Muscle layer of duodenum (tissue), 2 donors: ENCODE measurements around the gene LAMC3.

Experiments
- H3K27ac ChIP-seq: one replicate; pipeline ENCODE4 v1.7.0; 2013; ENCODE audit warnings: mild to moderate bottlenecking, low read length
- H3K27me3 ChIP-seq: one replicate; pipeline ENCODE4 v1.7.0; 2013; ENCODE audit warnings: low read depth, mild to moderate bottlenecking, control low read depth, low read length
- H3K36me3 ChIP-seq, 2 donors: one replicate each; pipeline ENCODE4 v1.7.0; 2013; ENCODE audit warnings: low read length in 2 of 2, control low read depth in 1 of 2, mild to moderate bottlenecking in 1 of 2; ENCODE audit not compliant: insufficient read depth in 2 of 2, control insufficient read depth in 1 of 2
- H3K4me1 ChIP-seq, 2 donors: one replicate each; pipeline ENCODE4 v1.7.0; 2013; ENCODE audit warnings: low read length in 2 of 2, mild to moderate bottlenecking in 2 of 2, control low read depth in 1 of 2, moderate library complexity in 1 of 2; ENCODE audit not compliant: insufficient read depth in 2 of 2, control insufficient read depth in 1 of 2
- H3K4me3 ChIP-seq, 2 donors: one replicate each; pipeline ENCODE4 v1.7.0; 2013; ENCODE audit warnings: low read length in 2 of 2, low read depth in 1 of 2, mild to moderate bottlenecking in 1 of 2
- H3K9me3 ChIP-seq, 2 donors: one replicate each; pipeline ENCODE4 v1.7.0; 2013; ENCODE audit warnings: low read length in 2 of 2, control low read depth in 1 of 2, mild to moderate bottlenecking in 1 of 2; ENCODE audit not compliant: control insufficient read depth in 1 of 2
- donor health status: healthy.

The LAMC3 gene

DNA sequence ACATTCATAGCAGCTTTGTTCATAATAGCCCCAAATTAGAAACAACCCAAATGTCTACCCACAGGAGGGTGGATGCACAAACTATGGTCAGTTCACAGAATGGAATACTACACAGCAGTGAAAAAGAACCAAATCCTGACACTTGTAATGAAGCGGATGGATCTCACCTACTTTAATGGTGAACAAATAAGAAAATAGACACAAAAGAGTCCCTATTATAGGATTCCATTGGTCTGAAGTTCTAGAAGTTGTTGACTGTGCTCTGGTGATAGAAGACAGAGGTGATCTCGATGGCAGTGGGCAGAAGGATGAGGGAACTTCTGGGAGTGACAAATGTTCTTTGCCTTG lies 20.6 kb upstream of the LAMC3 start:
- no peaks in the 10 kb centered on the region for H3K27me3 ChIP-seq
- no peak overlapping the region for H3K4me3 ChIP-seq
- H3K27ac ChIP-seq: no peak overlapping the region
- no peaks in the 10 kb centered on the region for H3K4me1 ChIP-seq
- H3K36me3 ChIP-seq: no peaks in the 10 kb centered on the region
- no peaks in the 10 kb centered on the region for H3K9me3 ChIP-seq

DNA sequence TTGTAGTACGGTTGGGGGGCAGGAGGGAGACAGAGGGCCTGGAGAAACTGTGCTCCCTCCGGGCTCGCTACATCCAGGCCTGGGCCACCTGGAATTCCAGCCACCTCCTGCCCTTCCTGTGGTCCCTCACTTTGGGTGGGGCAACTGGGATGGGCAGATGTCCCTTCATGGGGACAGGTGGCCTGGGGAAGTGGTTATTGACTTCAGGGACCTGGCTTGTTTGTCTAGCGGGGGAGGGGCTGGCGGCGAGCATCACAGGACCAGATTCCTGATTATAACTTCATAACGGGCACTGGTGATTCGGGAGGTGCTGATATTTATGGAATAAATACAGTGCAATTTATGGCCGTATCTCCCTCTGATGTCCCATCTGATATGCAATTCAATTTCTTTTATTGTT lies 20.1 kb upstream of the LAMC3 start:
- Histone ChIP-seq H3K27me3 (no peaks in the 10 kb centered on the region), H3K36me3 (no peaks in the 10 kb centered on the region), H3K4me3 (no peak overlapping the region), H3K9me3 (no peaks in the 10 kb centered on the region), H3K4me1 (no peaks in the 10 kb centered on the region), H3K27ac (no peak overlapping the region)

DNA sequence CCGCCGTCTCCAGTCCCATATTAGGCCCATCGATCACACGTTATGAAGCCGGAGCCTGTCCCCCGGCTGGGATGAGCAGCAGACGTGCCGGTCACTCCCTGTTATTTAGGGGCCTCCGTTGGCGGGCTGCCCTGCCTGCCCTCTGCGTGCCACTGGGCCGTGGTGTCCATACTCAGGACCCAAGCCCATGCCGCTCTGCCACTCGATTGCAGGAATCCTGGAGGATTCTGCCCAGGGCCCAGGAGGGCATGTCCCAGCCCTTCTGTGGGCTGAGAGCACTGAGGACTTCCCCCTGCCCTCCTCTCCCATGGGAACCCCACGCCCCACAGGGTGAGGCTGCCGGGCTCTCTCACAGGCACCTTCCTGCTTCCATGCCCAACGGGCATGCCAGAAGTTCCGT lies 19.6 kb upstream of the LAMC3 start:
- H3K27ac ChIP-seq: no peak overlapping the region
- no peaks in the 10 kb centered on the region for H3K36me3 ChIP-seq
- H3K9me3 ChIP-seq: no peaks in the 10 kb centered on the region
- no peak overlapping the region for H3K4me3 ChIP-seq
- no peaks in the 10 kb centered on the region for H3K27me3 ChIP-seq
- H3K4me1 ChIP-seq: no peaks in the 10 kb centered on the region

DNA sequence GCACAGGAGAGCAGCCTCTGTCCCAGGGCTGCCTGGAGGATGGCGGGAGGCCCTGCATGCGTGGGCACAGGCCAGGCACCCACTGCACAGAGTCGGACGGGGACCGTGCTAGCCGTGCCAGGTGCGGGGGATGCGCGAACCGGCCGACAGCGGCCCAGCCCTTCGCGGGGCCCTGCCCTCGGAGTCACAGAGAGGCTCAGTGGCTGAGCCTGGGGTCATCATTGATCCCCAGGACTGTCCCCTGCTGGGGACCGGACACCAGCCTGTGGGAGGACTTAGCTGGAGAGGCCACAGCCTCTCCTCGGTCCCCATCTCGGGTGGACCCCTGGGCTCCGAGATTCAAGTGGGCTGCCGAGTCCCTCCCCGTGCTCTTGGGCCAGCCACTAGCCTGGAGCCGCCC lies 19.1 kb upstream of the LAMC3 start:
- Histone ChIP-seq H3K27ac (no peak overlapping the region), H3K27me3 (peaks cover under 1% of the 10 kb centered on the region), H3K9me3 (no peaks in the 10 kb centered on the region), H3K36me3 (no peaks in the 10 kb centered on the region), H3K4me3 (no peak overlapping the region), H3K4me1 (no peaks in the 10 kb centered on the region)

DNA sequence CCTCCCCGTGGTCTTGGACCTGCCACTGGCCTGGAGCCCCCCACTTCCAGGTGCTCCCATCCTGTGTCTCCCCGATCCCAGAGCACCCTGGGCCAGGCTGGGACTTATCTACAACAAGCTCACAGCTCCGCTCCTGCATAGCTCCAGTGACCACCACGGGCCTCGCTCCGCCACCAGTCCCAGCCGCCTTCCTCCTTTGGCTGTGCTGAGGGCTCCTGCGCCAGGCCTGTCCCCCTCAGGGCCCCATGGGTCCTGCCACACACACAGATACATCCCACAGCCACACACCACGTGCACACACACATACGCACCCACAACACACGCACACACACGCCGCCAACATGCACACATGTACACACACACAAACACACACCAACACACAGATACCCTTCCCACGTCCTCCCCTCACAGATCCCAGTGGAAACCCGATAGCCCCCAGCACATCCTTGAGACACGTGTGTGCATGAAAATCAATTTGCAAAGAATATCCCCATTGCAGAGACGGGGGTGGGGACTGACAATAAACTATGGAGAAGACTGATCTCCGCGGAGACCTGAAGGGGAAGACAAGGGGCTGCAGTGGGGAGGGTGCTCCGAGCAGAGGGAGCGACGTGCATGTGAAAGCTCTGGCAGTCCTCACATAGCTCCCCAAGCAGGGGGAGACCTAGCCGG lies 18.5 kb upstream of the LAMC3 start:
- Histone ChIP-seq H3K4me3 (no peak overlapping the region), H3K9me3 (no peaks in the 10 kb centered on the region), H3K27ac (no peak overlapping the region), H3K4me1 (no peaks in the 10 kb centered on the region), H3K27me3 (peaks cover 4% of the 10 kb centered on the region), H3K36me3 (no peaks in the 10 kb centered on the region)

DNA sequence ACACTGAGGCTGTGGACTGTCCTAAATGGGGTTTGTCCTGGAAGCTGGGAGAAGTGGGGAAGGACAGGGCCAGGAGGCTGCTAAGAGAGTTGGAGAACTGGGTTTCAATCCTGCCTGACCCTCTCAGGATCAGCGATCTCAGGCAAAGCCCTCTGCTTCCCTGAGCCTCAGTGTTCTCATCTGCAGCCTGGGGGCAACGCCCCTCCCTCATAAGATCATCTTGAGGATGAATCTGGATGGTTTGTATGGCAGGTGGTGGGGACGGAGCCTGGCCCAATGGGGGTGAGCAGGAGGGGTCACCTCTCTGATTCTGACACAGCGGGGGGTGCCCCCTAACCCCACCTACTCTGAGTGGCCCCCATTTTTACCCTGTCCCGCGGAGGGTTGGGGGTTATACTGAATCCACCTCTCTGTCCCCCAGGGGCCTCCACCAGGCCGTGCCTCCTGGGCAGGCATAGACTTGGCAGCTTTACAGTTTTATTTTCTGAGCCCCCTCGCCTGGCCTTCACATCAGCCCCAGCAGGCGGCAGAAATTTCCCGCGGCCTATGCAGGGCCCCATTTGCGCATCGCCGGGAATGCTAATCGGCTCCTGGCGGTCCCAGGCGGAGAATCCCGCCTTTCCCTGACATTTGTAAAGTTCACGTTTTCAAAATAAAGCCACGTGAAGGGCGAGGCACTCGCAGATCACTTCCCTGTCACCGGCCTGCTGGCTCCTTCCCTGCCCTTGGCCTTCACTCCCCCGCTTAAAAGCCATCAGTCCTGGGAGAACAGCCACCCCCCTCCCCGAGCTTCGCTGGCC lies 17.8 kb upstream of the LAMC3 start:
- H3K36me3 ChIP-seq: no peaks in the 10 kb centered on the region

DNA sequence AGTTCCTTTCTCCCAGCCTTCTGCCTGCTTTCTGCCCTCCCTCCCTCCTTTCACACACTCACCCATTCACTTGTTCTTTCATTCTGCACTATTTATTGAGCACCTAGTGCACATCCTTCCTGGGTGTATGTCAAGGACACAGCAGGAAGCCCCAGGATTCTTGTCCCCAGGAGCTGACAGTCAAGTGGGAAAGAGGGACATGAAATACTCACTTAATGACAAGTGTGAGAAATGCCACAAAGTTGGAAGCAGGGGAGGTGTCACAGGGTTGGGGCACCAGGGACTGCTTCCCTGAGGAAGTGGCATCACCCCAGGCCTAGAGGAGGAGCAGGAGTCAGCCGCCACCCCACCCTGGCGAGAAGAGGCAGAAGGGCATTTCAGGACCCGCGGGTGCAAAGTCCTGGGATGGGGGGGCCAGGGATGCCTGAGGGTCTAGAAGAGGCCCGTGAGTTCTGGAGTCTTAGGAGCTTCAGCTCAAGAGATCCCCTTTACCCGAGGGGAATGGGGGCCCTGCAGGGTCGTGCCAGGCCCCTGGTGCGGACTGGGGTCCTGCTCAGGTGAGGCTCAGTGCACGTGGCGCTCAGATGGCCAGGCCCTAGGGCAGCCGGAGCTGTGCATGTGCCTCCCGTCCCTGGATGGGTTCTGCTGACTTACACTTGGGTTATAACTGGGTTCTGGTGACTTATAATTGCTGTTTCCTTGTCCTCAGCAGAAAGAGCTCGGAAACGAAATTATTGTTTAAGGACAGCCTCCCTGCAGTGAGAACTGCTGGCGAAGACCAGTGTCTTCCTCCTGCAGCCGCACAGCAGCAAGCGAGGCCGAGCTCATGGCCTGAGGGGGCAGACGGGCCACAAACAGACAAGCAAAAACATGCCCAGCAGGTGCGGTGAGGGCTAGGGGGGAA lies 16.9 kb upstream of the LAMC3 start:
- no peak overlapping the region for H3K4me3 ChIP-seq
- H3K9me3 ChIP-seq: no peaks in the 10 kb centered on the region
- peaks cover 4% of the 10 kb centered on the region for H3K27me3 ChIP-seq
- no peaks in the 10 kb centered on the region for H3K4me1 ChIP-seq
- no peaks in the 10 kb centered on the region for H3K36me3 ChIP-seq
- no peak overlapping the region for H3K27ac ChIP-seq

More for the DNA sequence above, 17.8 kb upstream of the LAMC3 start:
- Histone ChIP-seq H3K4me3 (no peak overlapping the region), H3K27ac (no peak overlapping the region), H3K9me3 (no peaks in the 10 kb centered on the region), H3K27me3 (peaks cover 4% of the 10 kb centered on the region), H3K4me1 (no peaks in the 10 kb centered on the region)

DNA sequence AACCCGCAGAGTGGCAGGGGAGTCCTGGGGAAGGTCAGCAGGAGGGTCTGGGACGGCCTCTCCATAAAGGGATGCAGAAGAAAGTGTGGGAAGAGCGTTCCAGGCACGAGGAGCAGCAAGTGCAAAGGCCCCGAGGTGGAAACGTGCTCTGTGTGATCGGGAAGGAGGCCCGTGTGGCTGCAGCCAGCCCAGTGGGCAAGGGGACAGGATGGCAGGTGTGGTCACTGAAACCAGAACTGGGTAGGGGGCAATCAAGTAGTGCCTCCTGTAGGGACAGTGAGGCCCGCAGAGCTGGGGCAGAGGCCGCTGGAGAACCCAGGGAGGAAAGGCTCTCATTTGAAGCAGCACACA lies 16.3 kb upstream of the LAMC3 start:
- Histone ChIP-seq H3K4me1 (no peaks in the 10 kb centered on the region), H3K36me3 (no peaks in the 10 kb centered on the region), H3K27ac (no peak overlapping the region), H3K9me3 (no peaks in the 10 kb centered on the region), H3K4me3 (no peak overlapping the region), H3K27me3 (peaks cover 4% of the 10 kb centered on the region)

DNA sequence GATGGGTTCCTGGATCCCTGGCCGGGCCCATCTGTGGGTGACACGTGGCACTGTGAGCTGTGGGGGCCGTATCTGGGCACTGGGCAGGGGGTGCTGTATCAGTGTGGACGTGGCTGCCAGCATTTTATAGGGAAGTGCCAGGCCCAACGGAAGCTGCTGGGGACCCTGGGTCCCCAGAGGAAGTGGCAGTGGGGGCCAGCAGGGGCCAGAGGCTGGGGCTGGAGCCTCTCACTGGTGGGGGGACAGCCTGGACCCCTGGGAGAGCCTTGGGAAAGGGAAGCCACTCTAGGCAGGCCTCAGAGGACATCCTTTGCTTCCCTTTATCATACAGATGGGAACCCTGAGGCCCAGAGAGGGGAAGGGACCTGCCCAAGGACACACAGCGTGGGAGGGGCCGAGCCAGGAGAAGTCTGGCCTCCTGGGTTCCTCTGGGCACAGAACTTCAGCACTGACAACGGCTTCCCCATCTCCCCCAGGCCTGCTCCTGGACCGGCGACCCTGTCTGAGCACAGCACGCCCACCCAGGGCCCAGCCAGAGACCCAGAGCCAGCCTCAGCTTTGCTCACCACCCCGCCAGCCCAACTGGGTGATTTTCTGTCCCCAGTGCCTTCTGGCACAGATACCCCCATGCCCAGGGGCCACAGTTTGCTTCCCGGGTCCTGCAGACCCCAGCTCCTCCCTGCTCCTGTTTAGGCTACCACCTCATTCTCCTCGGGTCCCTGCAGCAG lies 15.5 kb upstream of the LAMC3 start:
- Histone ChIP-seq H3K4me3 (no peak overlapping the region), H3K9me3 (no peaks in the 10 kb centered on the region), H3K4me1 (no peaks in the 10 kb centered on the region), H3K36me3 (no peaks in the 10 kb centered on the region), H3K27me3 (peaks cover 4% of the 10 kb centered on the region), H3K27ac (no peak overlapping the region)

DNA sequence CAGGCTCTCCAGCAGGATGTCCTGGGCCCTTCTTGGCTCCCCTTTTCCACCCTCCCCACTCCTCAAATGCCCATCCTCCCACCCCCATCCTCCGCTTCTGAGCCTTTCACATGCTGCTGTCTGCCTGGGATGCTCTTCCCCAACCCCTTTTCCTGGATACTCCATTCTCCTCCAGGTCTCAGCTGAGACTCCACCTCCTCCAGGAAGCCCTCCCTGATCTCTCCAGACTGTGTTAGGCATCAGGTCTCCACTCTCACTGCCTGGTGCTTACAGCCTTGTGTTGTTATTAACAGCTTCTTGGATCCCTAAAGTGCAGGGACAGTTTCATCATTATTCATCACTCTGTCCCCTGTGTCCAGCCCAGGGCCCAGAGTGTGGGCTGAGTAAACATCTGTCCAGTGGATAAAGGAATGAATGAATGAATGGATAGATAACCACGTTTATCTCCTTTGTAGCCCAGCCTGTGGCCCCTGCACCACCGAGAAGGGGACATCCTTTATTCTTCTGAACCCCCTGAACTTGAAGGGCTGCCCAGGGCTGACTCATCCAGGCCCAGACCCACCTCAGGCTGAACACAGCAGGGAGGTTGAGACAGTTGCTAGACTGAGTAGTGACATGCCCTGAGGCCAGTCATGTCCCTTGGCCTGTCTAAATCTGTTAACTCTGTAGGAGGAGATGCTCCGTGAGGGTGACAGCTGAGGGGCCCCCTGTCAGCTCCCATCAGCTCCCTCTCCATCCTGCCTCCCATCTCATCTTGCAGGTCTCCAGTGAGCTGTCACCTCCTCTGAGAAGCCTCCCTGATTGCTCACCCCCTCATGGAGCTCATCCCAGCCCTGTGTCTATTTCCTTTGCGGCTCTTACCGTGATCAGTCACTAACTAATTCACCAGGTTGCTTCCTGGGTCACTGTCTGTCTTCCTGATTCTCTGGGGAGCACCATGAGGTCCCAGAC lies 14.6 kb upstream of the LAMC3 start:
- no peaks in the 10 kb centered on the region for H3K4me1 ChIP-seq
- no peaks in the 10 kb centered on the region for H3K36me3 ChIP-seq
- H3K27me3 ChIP-seq: peaks cover 4% of the 10 kb centered on the region
- H3K4me3 ChIP-seq: no peak overlapping the region
- H3K9me3 ChIP-seq: no peaks in the 10 kb centered on the region
- no peak overlapping the region for H3K27ac ChIP-seq
